ENCODE results near the gene TMEM54. TPM values are rescaled to one million over a fixed set of nuclear protein-coding genes. Genes with fewer than 3 reads are reported as not detected.

Gene TMEM54
- total and polyA plus RNA-seq, 4 donors = 0.92 to 10.9 (median 2.6) TPM

DNA sequence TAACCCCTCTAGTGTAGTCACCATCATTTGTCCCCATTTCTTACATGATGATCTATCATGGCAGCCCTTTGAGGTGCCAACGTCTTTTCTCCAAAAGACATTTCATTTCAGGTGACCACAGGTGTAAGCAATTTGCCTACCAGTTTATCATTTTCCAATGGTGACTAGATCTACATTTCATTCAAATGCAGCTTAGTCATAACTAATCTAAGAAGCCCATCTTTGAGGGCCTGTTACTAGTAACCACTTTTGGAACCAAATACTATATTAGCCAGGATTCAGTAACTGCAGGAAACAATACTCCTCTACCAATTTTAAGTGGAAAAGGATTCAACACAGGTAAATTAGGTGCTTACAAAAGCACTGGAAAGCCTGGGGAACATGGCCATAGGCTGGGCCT is 30.6 kb upstream of the TMEM54 start:
- WGBS = 94% methylated on average over 1 of the region's 1 CpG
- Histone ChIP-seq H3K27ac (ENCODE audit: low read depth in 1 of 2, low read length in 2 of 2) (no peak overlapping the region), H3K4me3 (ENCODE audit: low read depth in 1 of 3, low read length in 3 of 3) (no peak overlapping the region), H3K27me3 (ENCODE audit: control insufficient read depth in 4 of 4, insufficient read depth in 4 of 4, low read length in 3 of 4) (no peaks in the 10 kb centered on the region), H3K4me1 (ENCODE audit: control insufficient read depth in 4 of 4, insufficient read depth in 4 of 4, low read length in 3 of 4) (peaks cover 8 to 31% (median 21%) of the 10 kb centered on the region in 4 donors), H3K36me3 (ENCODE audit: control insufficient read depth in 4 of 4, insufficient read depth in 3 of 4, low read depth in 1 of 4, low read length in 3 of 4) (peaks cover 0 to 2% (median 0%) of the 10 kb centered on the region in 4 donors), H3K9me3 (ENCODE audit: control insufficient read depth in 4 of 4, low read length in 3 of 4) (no peaks in the 10 kb centered on the region), H3K9ac (ENCODE audit: low read depth in 1 of 2, low read length in 2 of 2) (no peak overlapping the region)
- DNase-seq (ENCODE audit: low spot score) = no peak
- TF ChIP-seq HNF4G (IDR thresholded peaks at IDR 0.05) (no peak), RXRA (IDR thresholded peaks at IDR 0.05) (no peak), GABPA (IDR thresholded peaks at IDR 0.05 in 1 of 2, conservative IDR thresholded peaks at IDR 0.05 in 1 of 2) (no peak), FOXA2 (IDR thresholded peaks at IDR 0.05) (no peak), NR2F2 (IDR thresholded peaks at IDR 0.05) (no peak), EGR1 (IDR thresholded peaks at IDR 0.05; ENCODE audit: low read depth in 2 of 2) (no peak), YY1 (IDR thresholded peaks at IDR 0.05) (no peak), FOXA1 (IDR thresholded peaks at IDR 0.05) (no peak), RAD21 (IDR thresholded peaks at IDR 0.05) (no peak), HNF4A (conservative IDR thresholded peaks at IDR 0.05) (no peak), TAF1 (conservative IDR thresholded peaks at IDR 0.05) (no peak), SP1 (IDR thresholded peaks at IDR 0.05) (no peak), JUND (IDR thresholded peaks at IDR 0.05) (no peak)
- TF ChIP-seq, protein P1, sequence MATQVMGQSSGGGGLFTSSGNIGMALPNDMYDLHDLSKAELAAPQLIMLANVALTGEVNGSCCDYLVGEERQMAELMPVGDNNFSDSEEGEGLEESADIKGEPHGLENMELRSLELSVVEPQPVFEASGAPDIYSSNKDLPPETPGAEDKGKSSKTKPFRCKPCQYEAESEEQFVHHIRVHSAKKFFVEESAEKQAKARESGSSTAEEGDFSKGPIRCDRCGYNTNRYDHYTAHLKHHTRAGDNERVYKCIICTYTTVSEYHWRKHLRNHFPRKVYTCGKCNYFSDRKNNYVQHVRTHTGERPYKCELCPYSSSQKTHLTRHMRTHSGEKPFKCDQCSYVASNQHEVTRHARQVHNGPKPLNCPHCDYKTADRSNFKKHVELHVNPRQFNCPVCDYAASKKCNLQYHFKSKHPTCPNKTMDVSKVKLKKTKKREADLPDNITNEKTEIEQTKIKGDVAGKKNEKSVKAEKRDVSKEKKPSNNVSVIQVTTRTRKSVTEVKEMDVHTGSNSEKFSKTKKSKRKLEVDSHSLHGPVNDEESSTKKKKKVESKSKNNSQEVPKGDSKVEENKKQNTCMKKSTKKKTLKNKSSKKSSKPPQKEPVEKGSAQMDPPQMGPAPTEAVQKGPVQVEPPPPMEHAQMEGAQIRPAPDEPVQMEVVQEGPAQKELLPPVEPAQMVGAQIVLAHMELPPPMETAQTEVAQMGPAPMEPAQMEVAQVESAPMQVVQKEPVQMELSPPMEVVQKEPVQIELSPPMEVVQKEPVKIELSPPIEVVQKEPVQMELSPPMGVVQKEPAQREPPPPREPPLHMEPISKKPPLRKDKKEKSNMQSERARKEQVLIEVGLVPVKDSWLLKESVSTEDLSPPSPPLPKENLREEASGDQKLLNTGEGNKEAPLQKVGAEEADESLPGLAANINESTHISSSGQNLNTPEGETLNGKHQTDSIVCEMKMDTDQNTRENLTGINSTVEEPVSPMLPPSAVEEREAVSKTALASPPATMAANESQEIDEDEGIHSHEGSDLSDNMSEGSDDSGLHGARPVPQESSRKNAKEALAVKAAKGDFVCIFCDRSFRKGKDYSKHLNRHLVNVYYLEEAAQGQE (IDR thresholded peaks at IDR 0.05) = no peak
- TF ChIP-seq, protein P2, sequence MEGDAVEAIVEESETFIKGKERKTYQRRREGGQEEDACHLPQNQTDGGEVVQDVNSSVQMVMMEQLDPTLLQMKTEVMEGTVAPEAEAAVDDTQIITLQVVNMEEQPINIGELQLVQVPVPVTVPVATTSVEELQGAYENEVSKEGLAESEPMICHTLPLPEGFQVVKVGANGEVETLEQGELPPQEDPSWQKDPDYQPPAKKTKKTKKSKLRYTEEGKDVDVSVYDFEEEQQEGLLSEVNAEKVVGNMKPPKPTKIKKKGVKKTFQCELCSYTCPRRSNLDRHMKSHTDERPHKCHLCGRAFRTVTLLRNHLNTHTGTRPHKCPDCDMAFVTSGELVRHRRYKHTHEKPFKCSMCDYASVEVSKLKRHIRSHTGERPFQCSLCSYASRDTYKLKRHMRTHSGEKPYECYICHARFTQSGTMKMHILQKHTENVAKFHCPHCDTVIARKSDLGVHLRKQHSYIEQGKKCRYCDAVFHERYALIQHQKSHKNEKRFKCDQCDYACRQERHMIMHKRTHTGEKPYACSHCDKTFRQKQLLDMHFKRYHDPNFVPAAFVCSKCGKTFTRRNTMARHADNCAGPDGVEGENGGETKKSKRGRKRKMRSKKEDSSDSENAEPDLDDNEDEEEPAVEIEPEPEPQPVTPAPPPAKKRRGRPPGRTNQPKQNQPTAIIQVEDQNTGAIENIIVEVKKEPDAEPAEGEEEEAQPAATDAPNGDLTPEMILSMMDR (IDR thresholded peaks at IDR 0.05; ENCODE audit: low read depth, low read length, missing input control) = no peak
- TF ChIP-seq, protein P3, sequence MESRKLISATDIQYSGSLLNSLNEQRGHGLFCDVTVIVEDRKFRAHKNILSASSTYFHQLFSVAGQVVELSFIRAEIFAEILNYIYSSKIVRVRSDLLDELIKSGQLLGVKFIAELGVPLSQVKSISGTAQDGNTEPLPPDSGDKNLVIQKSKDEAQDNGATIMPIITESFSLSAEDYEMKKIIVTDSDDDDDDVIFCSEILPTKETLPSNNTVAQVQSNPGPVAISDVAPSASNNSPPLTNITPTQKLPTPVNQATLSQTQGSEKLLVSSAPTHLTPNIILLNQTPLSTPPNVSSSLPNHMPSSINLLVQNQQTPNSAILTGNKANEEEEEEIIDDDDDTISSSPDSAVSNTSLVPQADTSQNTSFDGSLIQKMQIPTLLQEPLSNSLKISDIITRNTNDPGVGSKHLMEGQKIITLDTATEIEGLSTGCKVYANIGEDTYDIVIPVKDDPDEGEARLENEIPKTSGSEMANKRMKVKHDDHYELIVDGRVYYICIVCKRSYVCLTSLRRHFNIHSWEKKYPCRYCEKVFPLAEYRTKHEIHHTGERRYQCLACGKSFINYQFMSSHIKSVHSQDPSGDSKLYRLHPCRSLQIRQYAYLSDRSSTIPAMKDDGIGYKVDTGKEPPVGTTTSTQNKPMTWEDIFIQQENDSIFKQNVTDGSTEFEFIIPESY (IDR thresholded peaks at IDR 0.05) = no peak

DNA sequence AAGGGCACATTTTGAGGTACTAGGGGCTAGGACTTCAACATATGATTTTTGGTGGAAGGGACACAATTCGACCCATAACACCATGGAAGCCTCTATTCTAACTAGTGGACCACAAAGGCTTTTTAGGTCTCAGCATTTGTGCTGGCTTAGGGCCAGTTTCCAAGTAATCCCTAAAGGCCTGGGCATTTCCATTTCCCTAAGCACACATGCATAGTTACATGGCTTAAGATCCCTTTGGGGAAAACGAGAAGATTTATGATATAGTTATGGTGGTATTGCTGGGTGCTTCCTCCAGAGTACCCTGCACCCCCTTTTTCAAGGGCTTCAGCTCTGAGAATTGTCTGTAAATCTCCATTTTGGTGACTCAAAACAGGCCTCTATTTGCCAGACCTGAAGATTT is 28.2 kb upstream of the TMEM54 start:
- WGBS = 86% methylated on average over 2 of the region's 2 CpGs
- Histone ChIP-seq H3K27me3 (ENCODE audit: control insufficient read depth in 4 of 4, insufficient read depth in 4 of 4, low read length in 3 of 4) (no peaks in the 10 kb centered on the region), H3K27ac (ENCODE audit: low read depth in 1 of 2, low read length in 2 of 2) (no peak overlapping the region), H3K4me3 (ENCODE audit: low read depth in 1 of 3, low read length in 3 of 3) (no peak overlapping the region), H3K9ac (ENCODE audit: low read depth in 1 of 2, low read length in 2 of 2) (no peak overlapping the region), H3K36me3 (ENCODE audit: control insufficient read depth in 4 of 4, insufficient read depth in 3 of 4, low read depth in 1 of 4, low read length in 3 of 4) (no peaks in the 10 kb centered on the region), H3K9me3 (ENCODE audit: control insufficient read depth in 4 of 4, low read length in 3 of 4) (no peaks in the 10 kb centered on the region), H3K4me1 (ENCODE audit: control insufficient read depth in 4 of 4, insufficient read depth in 4 of 4, low read length in 3 of 4) (peaks cover 4 to 11% (median 7%) of the 10 kb centered on the region in 4 donors)
- DNase-seq (ENCODE audit: low spot score) = no peak
- TF ChIP-seq JUND (IDR thresholded peaks at IDR 0.05) (no peak), TAF1 (conservative IDR thresholded peaks at IDR 0.05) (no peak), HNF4G (IDR thresholded peaks at IDR 0.05) (no peak), RXRA (IDR thresholded peaks at IDR 0.05) (no peak), YY1 (IDR thresholded peaks at IDR 0.05) (no peak), FOXA2 (IDR thresholded peaks at IDR 0.05) (no peak), SP1 (IDR thresholded peaks at IDR 0.05) (no peak), EGR1 (IDR thresholded peaks at IDR 0.05; ENCODE audit: low read depth in 2 of 2) (no peak), FOXA1 (IDR thresholded peaks at IDR 0.05) (no peak), NR2F2 (IDR thresholded peaks at IDR 0.05) (no peak), RAD21 (IDR thresholded peaks at IDR 0.05) (no peak)
- TF ChIP-seq, protein P4, sequence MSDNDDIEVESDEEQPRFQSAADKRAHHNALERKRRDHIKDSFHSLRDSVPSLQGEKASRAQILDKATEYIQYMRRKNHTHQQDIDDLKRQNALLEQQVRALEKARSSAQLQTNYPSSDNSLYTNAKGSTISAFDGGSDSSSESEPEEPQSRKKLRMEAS (IDR thresholded peaks at IDR 0.05) = no peak
- TF ChIP-seq, protein P5, sequence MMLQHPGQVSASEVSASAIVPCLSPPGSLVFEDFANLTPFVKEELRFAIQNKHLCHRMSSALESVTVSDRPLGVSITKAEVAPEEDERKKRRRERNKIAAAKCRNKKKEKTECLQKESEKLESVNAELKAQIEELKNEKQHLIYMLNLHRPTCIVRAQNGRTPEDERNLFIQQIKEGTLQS (IDR thresholded peaks at IDR 0.05) = no peak
- TF ChIP-seq, protein P2 (IDR thresholded peaks at IDR 0.05; ENCODE audit: low read depth, low read length, missing input control) = no peak
- TF ChIP-seq, protein P1 (IDR thresholded peaks at IDR 0.05) = no peak
